Vagina (tissue), 2 donors: Measurements from ENCODE around the gene HOXD3. TPM values are rescaled to one million over a fixed set of nuclear protein-coding genes. Genes with fewer than 3 reads are reported as not detected.

ENCODE experiments used
- DNase-seq, 2 donors: peaks; one replicate each; pipeline ENCODE4 v3.0.0-alpha.2; 2017; ENCODE audit errors: extremely low spot score in 2 of 2
- H3K27ac ChIP-seq: fragments of 200-600 bp; sonication (generic); one replicate; pipeline ENCODE4 v1.5.1; 2019
- H3K27me3 ChIP-seq: fragments of 200-600 bp; sonication (generic); one replicate; pipeline ENCODE4 v1.5.1; 2019
- H3K36me3 ChIP-seq, 2 donors: fragments of 200-600 bp; sonication (generic); one replicate each; pipeline ENCODE4 v1.5.1; 2017 to 2019
- H3K4me1 ChIP-seq: fragments of 200-600 bp; sonication (generic); one replicate; pipeline ENCODE4 v1.5.1; 2019
- H3K4me3 ChIP-seq, 2 donors: fragments of 200-600 bp; sonication (generic); 1 replicate in 1 of 2; 2 replicates in 1 of 2; pipeline ENCODE4 v1.5.1; 2016 to 2019
- H3K9me3 ChIP-seq: fragments of 200-600 bp; sonication (generic); one replicate; pipeline ENCODE4 v1.5.1; 2019
- CTCF ChIP-seq, 3 experiments: fragments of 450-650 bp in 2 of 3; fragments of 200-600 bp in 1 of 3; sonication (generic) in 1 of 3; IDR thresholded peaks; one replicate each; pipeline ENCODE4 v1.5.1; 2017 to 2019; ENCODE audit warnings: antibody characterized with exemption in 3 of 3, mild to moderate bottlenecking in 2 of 3, moderate library complexity in 2 of 3
- POLR2A ChIP-seq, 2 donors: fragments of 450-650 bp; IDR thresholded peaks; one replicate each; pipeline ENCODE4 v1.6.1; 2017; ENCODE audit warnings: antibody characterized with exemption in 2 of 2, mild to moderate bottlenecking in 2 of 2, moderate library complexity in 2 of 2
- POLR2AphosphoS5 ChIP-seq, 2 donors: sonication (generic); formaldehyde crosslinking; IDR thresholded peaks; one replicate each; pipeline ENCODE4 v1.9.0; 2017; ENCODE audit warnings: antibody characterized with exemption in 2 of 2, mild to moderate bottlenecking in 2 of 2, low read depth in 1 of 2; ENCODE audit not compliant: insufficient read depth in 1 of 2
- intact Hi-C: fragments of 100-400 bp; cut with DNase I; formaldehyde crosslinking; loops from one replicate; pipeline ENCODE4 v1.15.1; 2023
- total RNA-seq: library from RNA; depleted of rRNA; stranded (reverse); fragments of >200 nt; gene quantifications from one replicate; pipeline ENCODE4 v1.2.3, GENCODE V29; 2016

HOXD3 gene
- total RNA-seq, 1 donor from 2014 or later: 11.8 TPM

DNA sequence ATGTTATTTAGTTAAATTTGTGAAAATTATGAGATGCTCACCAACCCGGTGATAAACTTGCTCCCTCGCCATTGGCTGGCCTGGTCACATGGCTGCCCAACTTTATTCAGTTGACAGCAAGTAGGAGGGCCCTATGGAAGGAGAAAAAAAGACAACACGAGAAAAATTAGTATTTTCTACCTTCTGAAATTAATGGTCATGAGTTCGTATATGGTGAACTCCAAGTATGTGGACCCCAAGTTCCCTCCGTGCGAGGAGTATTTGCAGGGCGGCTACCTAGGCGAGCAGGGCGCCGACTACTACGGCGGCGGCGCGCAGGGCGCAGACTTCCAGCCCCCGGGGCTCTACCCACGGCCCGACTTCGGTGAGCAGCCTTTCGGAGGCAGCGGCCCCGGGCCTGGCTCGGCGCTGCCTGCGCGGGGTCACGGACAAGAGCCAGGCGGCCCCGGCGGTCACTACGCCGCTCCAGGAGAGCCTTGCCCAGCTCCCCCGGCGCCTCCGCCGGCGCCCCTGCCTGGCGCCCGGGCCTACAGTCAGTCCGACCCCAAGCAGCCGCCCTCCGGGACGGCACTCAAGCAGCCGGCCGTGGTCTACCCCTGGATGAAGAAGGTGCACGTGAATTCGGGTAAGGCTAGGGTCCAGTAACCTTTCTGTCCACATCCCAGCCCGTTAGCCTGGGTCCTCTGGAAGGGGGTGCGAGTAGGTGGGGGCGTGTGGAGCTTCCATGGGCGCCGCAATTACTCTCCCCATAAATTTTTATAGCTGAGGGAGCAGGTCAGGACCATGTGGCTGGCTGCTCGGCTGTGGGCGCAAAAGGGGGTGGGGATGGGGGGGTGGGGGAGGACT lies 5.4 kb upstream of the HOXD3 start, which contains the start of gene HOXD4:
HOXD4 (plus strand) TSS at position 109 of the 846 bp plus-strand sequence; CDS start at position 193, 84 bp downstream.
- Histone ChIP-seq H3K36me3 (no peaks in the 10 kb centered on the region), H3K27ac (no peak within 1 kb of the TSS), H3K9me3 (no peaks in the 10 kb centered on the region), H3K4me1 (no peaks in the 10 kb centered on the region), H3K4me3 (no peak within 1 kb of the TSS), H3K27me3 (no peaks in the 10 kb centered on the region)
- intact Hi-C loops: no loop called here
- no peak for TF ChIP-seq POLR2A (IDR thresholded peaks at IDR 0.05)
- no peak for TF ChIP-seq POLR2AphosphoS5 (IDR thresholded peaks at IDR 0.05; ENCODE audit: insufficient read depth in 1 of 2, low read depth in 1 of 2)
- no peak for TF ChIP-seq CTCF (IDR thresholded peaks at IDR 0.05)
- no peak for DNase-seq

DNA sequence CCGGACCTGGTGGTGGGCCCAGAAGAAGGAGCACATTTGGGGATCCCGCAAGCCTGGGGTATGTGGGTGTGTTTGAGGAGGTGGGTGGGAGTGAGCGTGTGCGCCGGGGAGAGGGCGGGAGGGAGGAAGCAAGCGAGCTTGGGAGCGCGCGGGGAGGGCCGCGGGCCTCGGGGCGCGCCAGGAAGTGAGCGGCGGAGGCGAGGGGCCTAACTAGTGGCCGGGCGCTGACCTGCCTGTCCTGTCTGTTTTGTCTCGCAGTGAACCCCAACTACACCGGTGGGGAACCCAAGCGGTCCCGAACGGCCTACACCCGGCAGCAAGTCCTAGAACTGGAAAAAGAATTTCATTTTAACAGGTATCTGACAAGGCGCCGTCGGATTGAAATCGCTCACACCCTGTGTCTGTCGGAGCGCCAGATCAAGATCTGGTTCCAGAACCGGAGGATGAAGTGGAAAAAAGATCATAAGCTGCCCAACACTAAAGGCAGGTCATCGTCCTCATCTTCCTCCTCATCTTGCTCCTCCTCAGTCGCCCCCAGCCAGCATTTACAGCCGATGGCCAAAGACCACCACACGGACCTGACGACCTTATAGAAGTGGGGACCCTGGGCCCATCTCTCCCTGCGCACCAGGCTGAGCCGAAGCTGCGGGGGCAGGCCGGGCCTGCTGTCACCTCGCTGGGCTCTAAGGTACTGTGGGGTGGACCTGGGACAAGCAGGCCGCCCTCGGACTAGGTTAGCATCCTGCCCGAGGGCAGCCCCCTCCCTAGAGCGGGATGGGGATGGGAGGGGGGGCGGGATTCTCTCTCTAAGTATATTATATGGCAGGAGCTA lies 4.5 kb upstream of the HOXD3 start:
- Histone ChIP-seq H3K27me3 (peaks cover 3% of the 10 kb centered on the region), H3K4me3 (no peak overlapping the region), H3K9me3 (no peaks in the 10 kb centered on the region), H3K4me1 (peaks cover 8% of the 10 kb centered on the region), H3K27ac (no peak overlapping the region), H3K36me3 (no peaks in the 10 kb centered on the region)
- TF ChIP-seq POLR2AphosphoS5 (IDR thresholded peaks at IDR 0.05; ENCODE audit: insufficient read depth in 1 of 2, low read depth in 1 of 2) (no peak), POLR2A (IDR thresholded peaks at IDR 0.05) (no peak), CTCF (IDR thresholded peaks at IDR 0.05) (no peak)
- intact Hi-C loops: no loop called here
- DNase-seq: no peak

DNA sequence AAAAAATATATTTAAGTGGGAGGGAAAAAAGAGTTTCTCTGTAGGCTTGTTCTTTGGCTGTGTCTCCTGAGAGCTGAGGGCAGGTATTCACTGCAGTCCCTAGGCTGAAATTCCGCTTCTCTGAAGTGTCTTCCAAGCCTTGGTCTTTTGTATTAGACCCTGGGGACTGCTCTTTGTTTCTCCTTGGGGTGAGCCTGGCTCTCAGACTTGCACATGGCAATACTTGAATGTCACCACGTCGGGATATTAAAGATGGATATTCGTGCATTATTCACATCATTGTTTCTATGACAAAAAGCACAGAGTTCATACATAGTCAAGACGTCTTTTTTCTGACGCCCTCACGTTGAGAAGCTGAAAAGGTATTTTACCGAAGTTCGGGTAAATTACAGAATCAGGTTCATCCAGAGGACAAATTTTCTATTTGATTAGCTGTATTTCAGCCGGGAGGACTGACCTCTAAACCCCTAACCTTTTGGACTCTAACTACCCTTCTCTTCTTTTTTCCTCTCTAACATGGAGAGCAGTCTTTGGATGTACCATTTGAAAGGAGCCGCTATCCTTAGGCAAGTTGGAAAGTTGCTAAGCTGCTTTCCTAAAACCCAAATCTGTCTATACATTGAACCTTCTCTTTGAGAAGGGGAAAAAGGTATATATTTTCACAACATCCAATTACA lies 2.4 kb upstream of the HOXD3 start:
- TF ChIP-seq CTCF (IDR thresholded peaks at IDR 0.05): no peak
- TF ChIP-seq POLR2A (IDR thresholded peaks at IDR 0.05): no peak
- no peak for TF ChIP-seq POLR2AphosphoS5 (IDR thresholded peaks at IDR 0.05; ENCODE audit: insufficient read depth in 1 of 2, low read depth in 1 of 2)
- H3K27ac ChIP-seq: no peak overlapping the region
- no peaks in the 10 kb centered on the region for H3K36me3 ChIP-seq
- intact Hi-C loops: no loop called here
- peaks cover 20% of the 10 kb centered on the region for H3K4me1 ChIP-seq
- no peaks in the 10 kb centered on the region for H3K9me3 ChIP-seq
- peaks cover 10% of the 10 kb centered on the region for H3K27me3 ChIP-seq
- H3K4me3 ChIP-seq: no peak overlapping the region
- no peak for DNase-seq

GRCh38 chr2:176155356-176156044 lies 1.6 kb upstream of the HOXD3 start:
- intact Hi-C loops: no loop called here
- no peak overlapping the region for H3K4me3 ChIP-seq
- DNase-seq: no peak
- TF ChIP-seq CTCF (IDR thresholded peaks at IDR 0.05): no peak
- no peak for TF ChIP-seq POLR2AphosphoS5 (IDR thresholded peaks at IDR 0.05; ENCODE audit: insufficient read depth in 1 of 2, low read depth in 1 of 2)
- no peak for TF ChIP-seq POLR2A (IDR thresholded peaks at IDR 0.05)
- no peaks in the 10 kb centered on the region for H3K9me3 ChIP-seq
- H3K36me3 ChIP-seq: no peaks in the 10 kb centered on the region
- peaks cover 10% of the 10 kb centered on the region for H3K27me3 ChIP-seq
- H3K4me1 ChIP-seq: peaks cover 26% of the 10 kb centered on the region
- no peak overlapping the region for H3K27ac ChIP-seq
